ENCODE results near the gene TSPEAR.

The TSPEAR gene

DNA sequence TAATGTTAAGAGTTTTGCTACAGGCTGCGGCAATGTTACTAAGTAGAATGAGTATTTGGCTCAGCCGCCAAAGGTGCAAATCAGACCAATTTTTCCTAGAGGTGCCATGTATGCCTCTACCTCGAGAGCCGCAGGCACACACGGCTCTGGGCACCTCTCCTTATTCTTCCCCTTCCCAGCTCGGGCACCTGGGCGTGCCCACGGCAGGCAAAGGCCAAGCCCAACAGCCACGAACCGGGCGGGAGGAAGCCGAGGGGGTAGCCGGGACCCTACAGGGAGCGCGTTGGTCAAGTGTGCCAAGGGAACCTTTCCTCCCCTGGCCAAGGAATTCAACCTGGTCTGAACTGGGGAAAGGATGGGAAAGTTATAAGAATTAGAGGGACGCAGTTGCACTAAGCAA lies 225.1 kb downstream of the TSPEAR start:
- DNase-seq (ENCODE audit: low read depth in 2 of 2) = no peak

- no peak for DNase-seq (ENCODE audit: low read depth in 2 of 2)
Measured at GRCh38 chr21:44485796-44486195, 225.6 kb downstream of the TSPEAR start.

DNA sequence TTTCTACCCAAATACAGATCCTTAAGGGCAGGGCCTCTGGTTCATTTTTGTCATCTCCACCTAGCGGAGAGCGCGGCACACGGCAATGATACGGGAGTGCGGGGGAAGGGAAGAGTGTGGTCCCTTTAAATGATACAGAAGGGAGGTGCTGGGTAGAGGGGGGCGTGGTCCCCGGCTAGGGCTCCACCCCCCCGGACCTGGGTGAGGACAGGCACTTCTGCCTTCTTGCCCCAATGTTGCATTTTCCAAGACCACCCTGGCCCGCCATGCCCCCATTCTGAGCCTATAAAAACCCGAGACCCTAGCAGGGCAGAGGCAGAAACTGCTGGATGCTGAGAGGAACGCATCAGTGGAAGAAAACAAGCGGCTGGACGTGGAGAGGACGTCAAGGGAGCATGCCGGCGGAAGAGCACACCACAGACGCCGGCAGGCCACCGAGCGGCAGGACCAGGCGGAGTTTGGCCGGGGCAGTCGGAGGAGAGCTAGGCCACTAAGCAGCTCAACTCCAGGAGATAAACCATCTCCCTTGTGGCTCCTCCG lies 226.0 kb downstream of the TSPEAR start:
- peak; percentile 12 to 17 for DNase-seq (ENCODE audit: low read depth in 2 of 2)

GRCh38 chr21:44484498-44485253 lies 226.7 kb downstream of the TSPEAR start:
- no peak for DNase-seq (ENCODE audit: low read depth in 2 of 2)

- no peak for DNase-seq (ENCODE audit: low read depth in 2 of 2)
Measured at GRCh38 chr21:44483288-44484237, 227.8 kb downstream of the TSPEAR start.

DNA sequence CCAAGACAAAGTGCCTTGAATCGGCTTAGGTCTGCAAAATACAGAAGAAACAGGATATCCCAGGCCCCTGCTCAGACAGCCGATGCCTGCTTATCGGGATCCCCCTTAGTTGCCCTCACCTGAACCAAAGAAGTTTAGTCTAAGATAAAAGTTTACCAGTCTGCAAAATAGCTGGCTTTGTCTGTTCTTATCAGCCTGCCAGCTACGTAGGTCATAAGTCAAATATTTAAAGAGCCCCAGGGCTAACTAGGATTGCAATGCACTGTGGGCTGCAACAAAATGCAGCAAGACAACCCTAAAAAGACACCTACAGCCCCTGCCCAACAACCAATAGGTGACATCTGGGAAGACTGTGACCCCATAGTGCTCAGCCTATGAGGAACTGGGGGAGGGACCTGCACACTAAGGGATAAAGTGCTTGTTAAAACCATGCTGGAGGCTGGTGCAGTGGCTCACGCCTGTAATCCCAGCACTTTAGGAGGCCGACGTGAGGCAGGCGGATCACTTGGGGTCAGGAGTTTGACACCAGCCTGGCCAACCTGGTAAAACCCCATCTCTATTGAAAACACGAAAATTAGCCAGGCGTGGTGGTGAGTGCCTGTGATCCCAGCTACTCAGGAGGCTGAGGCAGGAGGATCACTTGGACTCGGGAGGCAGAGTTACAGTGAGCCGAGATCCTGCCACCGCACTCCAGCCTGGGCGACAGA lies 228.6 kb downstream of the TSPEAR start:
- DNase-seq (ENCODE audit: low read depth in 2 of 2) = no peak

GRCh38 chr21:44480200-44481053 lies 230.9 kb downstream of the TSPEAR start:
- DNase-seq (ENCODE audit: low read depth in 2 of 2) = no peak

GRCh38 chr21:44479556-44480199 lies 231.7 kb downstream of the TSPEAR start:
- DNase-seq (ENCODE audit: low read depth in 2 of 2) = peak in 1 of 2 donors; percentile 17

- no peak for DNase-seq (ENCODE audit: low read depth in 2 of 2)
Measured at GRCh38 chr21:44478801-44479167, 232.6 kb downstream of the TSPEAR start.

GRCh38 chr21:44478124-44478800 lies 233.1 kb downstream of the TSPEAR start:
- DNase-seq (ENCODE audit: low read depth in 2 of 2) = no peak

- no peak for DNase-seq (ENCODE audit: low read depth in 2 of 2)
Measured at GRCh38 chr21:44477712-44478111, 233.7 kb downstream of the TSPEAR start.

DNA sequence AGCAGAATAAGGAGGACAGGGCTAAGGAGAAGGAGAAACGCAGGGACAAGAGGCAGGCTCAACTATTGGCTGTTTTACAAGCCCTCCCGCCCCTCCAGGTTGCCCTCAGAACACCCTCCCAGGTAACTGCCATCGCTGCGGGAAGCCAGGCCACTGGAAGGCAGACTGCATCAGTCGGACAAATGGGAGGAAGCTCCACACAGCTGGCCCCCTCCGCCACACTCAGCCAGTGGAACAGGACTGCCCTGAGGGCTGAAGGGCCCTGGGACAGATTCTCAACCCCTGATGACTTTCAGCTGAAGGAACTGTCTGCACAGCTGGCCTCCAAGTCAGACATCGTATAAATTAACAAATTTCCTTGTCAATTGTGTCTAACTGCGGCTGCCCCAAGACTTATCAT lies 234.2 kb downstream of the TSPEAR start:
- DNase-seq (ENCODE audit: low read depth in 2 of 2) = no peak

- no peak for DNase-seq (ENCODE audit: low read depth in 2 of 2)
Measured at GRCh38 chr21:44475266-44475845, 236.0 kb downstream of the TSPEAR start.

GRCh38 chr21:44473915-44474555 lies 237.3 kb downstream of the TSPEAR start:
- no peak for DNase-seq (ENCODE audit: low read depth in 2 of 2)

GRCh38 chr21:44471996-44472395 lies 239.4 kb downstream of the TSPEAR start:
- no peak for DNase-seq (ENCODE audit: low read depth in 2 of 2)

GRCh38 chr21:44471341-44471740 lies 240.0 kb downstream of the TSPEAR start:
- no peak for DNase-seq (ENCODE audit: low read depth in 2 of 2)

- no peak for DNase-seq (ENCODE audit: low read depth in 2 of 2)
Measured at GRCh38 chr21:44467859-44468195, 243.5 kb downstream of the TSPEAR start.

- no peak for DNase-seq (ENCODE audit: low read depth in 2 of 2)
Measured at GRCh38 chr21:44466996-44467858, 244.1 kb downstream of the TSPEAR start.

All from stimulated activated CD8-positive, alpha-beta memory T cell treated with anti-CD3 and anti-CD28 coated beads, Interleukin-2, amount 100 ng/mL, for 1 hour (primary cell).